GM12892 (cell line): ENCODE results near the gene SH3TC1.

Experiments used
- POLR2A ChIP-seq: IDR thresholded peaks from 2 replicates; pipeline ENCODE4 v1.6.1; 2011; ENCODE audit warnings: low read depth, low read length, control low read depth
- POLR2AphosphoS5 ChIP-seq: IDR thresholded peaks from 2 replicates; pipeline ENCODE4 v1.6.1; 2011; ENCODE audit warnings: low read depth, low read length, control low read depth

DNA sequence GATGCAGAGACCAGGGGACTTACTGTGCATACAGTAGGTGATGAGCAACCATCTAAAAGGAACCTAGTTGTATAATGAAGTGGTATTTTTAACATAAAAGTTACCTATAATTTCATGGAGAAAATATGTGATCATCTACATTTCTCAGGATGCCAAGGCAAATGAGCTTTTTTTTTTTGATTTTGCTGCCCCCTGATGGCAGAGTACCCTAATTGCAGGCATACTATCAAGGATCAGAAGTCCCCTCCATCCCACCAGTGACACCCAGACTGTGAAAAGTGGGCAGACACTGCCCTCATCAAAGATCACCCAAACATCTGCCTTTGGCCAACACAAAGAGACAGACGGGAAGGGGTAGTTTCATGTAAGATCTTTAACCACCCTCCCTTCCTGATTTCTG is 30.9 kb upstream of the SH3TC1 start:
- TF ChIP-seq POLR2A (no peak), POLR2AphosphoS5 (no peak)
